HuH-7.5 (cell line): ENCODE results near the gene PKP2.
"Not testable (repeated sequence)": the region's sequence is repeated elsewhere in the genome, so short reads cannot be mapped to it uniquely, and the experiment has no call there.

Source experiments
- DNase-seq: peaks from one replicate; pipeline ENCODE4 v3.0.0; 2011; ENCODE audit warnings: low spot score

PKP2 gene

GRCh38 chr12:32895688-32896431 lies 717 bp downstream of the PKP2 start:
- peak; percentile 72 for DNase-seq

GRCh38 chr12:32894566-32894965 lies 2.0 kb downstream of the PKP2 start:
- no peak for DNase-seq

GRCh38 chr12:32893458-32893857 lies 3.1 kb downstream of the PKP2 start:
- no peak for DNase-seq

GRCh38 chr12:32893043-32893442 lies 3.5 kb downstream of the PKP2 start:
- no peak for DNase-seq

GRCh38 chr12:32892369-32892768 lies 4.2 kb downstream of the PKP2 start:
- not testable (repeated sequence) for DNase-seq

- no peak for DNase-seq
Observed at GRCh38 chr12:32891956-32892355, 4.6 kb downstream of the PKP2 start.

GRCh38 chr12:32891526-32891925 lies 5.1 kb downstream of the PKP2 start:
- DNase-seq, result no peak

GRCh38 chr12:32889011-32889760 lies 7.4 kb downstream of the PKP2 start:
- DNase-seq, result no peak

- no peak for DNase-seq
Observed at GRCh38 chr12:32887058-32887457, 9.5 kb downstream of the PKP2 start.

- no peak for DNase-seq
Observed at GRCh38 chr12:32885831-32886230, 10.7 kb downstream of the PKP2 start.

- no peak for DNase-seq
Observed at GRCh38 chr12:32884962-32885361, 11.6 kb downstream of the PKP2 start.

GRCh38 chr12:32881702-32882101 lies 14.9 kb downstream of the PKP2 start:
- DNase-seq, result no peak

- DNase-seq, result no peak
Observed at GRCh38 chr12:32881107-32881506, 15.5 kb downstream of the PKP2 start.

- not testable (repeated sequence) for DNase-seq
Observed at GRCh38 chr12:32879066-32879465, 17.5 kb downstream of the PKP2 start.

GRCh38 chr12:32877601-32878459 lies 18.7 kb downstream of the PKP2 start:
- DNase-seq, result no peak

GRCh38 chr12:32876004-32876403 lies 20.6 kb downstream of the PKP2 start:
- no peak for DNase-seq

GRCh38 chr12:32874975-32875374 lies 21.6 kb downstream of the PKP2 start:
- no peak for DNase-seq

GRCh38 chr12:32874078-32874477 lies 22.5 kb downstream of the PKP2 start:
- DNase-seq, result no peak

- DNase-seq, result not testable (repeated sequence)
Observed at GRCh38 chr12:32872416-32872815, 24.2 kb downstream of the PKP2 start.

GRCh38 chr12:32870716-32871115 lies 25.9 kb downstream of the PKP2 start:
- DNase-seq, result no peak

- no peak for DNase-seq
Observed at GRCh38 chr12:32868885-32869284, 27.7 kb downstream of the PKP2 start.

GRCh38 chr12:32864731-32865130 lies 31.8 kb downstream of the PKP2 start:
- no peak for DNase-seq

- DNase-seq, result no peak
Observed at GRCh38 chr12:32863128-32863527, 33.4 kb downstream of the PKP2 start.
